CD14-positive monocyte (primary cell): ENCODE results near the gene UNKL. TPM values are rescaled to one million over a fixed set of nuclear protein-coding genes. Genes with fewer than 3 reads are reported as not detected.

ENCODE experiments used
- DNase-seq, 3 donors: peaks; one replicate each; pipeline ENCODE4 v3.0.0-alpha.2; 2011 to 2022
- H2AFZ ChIP-seq: 2 replicates; pipeline ENCODE4 v1.6.0; 2012; ENCODE audit warnings: mild to moderate bottlenecking, low read depth, low read length, inconsistent platforms; ENCODE audit not compliant: insufficient read depth, poor library complexity, severe bottlenecking
- H3K27ac ChIP-seq, 2 donors: 1 replicate in 1 of 2; 2 replicates in 1 of 2; pipeline ENCODE4 v1.5.1; 2012 to 2013; ENCODE audit warnings: low read length in 2 of 2, control low read depth in 1 of 2, inconsistent platforms in 1 of 2, low read depth in 1 of 2, mild to moderate bottlenecking in 1 of 2
- H3K27me3 ChIP-seq, 2 donors: one replicate each; pipeline versions ENCODE4 v1.6.0 to v1.6.1; 2011 to 2013; ENCODE audit warnings: low read length in 2 of 2; ENCODE audit not compliant: control insufficient read depth in 2 of 2, insufficient read depth in 2 of 2
- H3K36me3 ChIP-seq, 2 donors: replicated peaks in 1 of 2; 1 replicate in 1 of 2; 2 replicates in 1 of 2; pipeline versions ENCODE4 v1.5.1 to v1.6.1; 2012 to 2013; ENCODE audit warnings: low read length in 2 of 2, control low read depth in 1 of 2, inconsistent platforms in 1 of 2, mild to moderate bottlenecking in 1 of 2; ENCODE audit not compliant: insufficient read depth in 2 of 2, control insufficient read depth in 1 of 2
- H3K4me1 ChIP-seq, 2 donors: 1 replicate in 1 of 2; 2 replicates in 1 of 2; pipeline versions ENCODE4 v1.5.1 to v1.6.1; 2012 to 2013; ENCODE audit warnings: low read length in 2 of 2, control low read depth in 1 of 2, inconsistent platforms in 1 of 2, mild to moderate bottlenecking in 1 of 2, moderate library complexity in 1 of 2; ENCODE audit not compliant: insufficient read depth in 2 of 2, control insufficient read depth in 1 of 2
- H3K4me2 ChIP-seq: replicated peaks from 2 replicates; pipeline ENCODE3; 2012; ENCODE audit warnings: low read length, moderate library complexity, mild to moderate bottlenecking; ENCODE audit not compliant: poor library complexity, severe bottlenecking; ENCODE audit errors: extremely low read depth
- H3K4me3 ChIP-seq, 3 experiments: fragments of 200-600 bp in 1 of 3; sonication (generic) in 1 of 3; replicated peaks in 1 of 3; 1 replicate in 2 of 3; 2 replicates in 1 of 3; pipeline ENCODE4 v1.5.1; 2011 to 2013; ENCODE audit warnings: low read length in 3 of 3, mild to moderate bottlenecking in 3 of 3, control low read depth in 2 of 3, low read depth in 2 of 3, inconsistent platforms in 1 of 3, moderate library complexity in 1 of 3
- H3K79me2 ChIP-seq: 2 replicates; pipeline ENCODE4 v1.6.0; 2012; ENCODE audit warnings: mild to moderate bottlenecking, control low read depth, inconsistent platforms, low read length, moderate library complexity; ENCODE audit not compliant: insufficient read depth
- H3K9ac ChIP-seq: 2 replicates; pipeline ENCODE4 v1.6.0; 2017; ENCODE audit warnings: low read length, mild to moderate bottlenecking; ENCODE audit not compliant: insufficient read depth, poor library complexity, severe bottlenecking
- H3K9me3 ChIP-seq, 2 donors: replicated peaks in 1 of 2; 1 replicate in 1 of 2; 2 replicates in 1 of 2; pipeline versions ENCODE4 v1.5.1 to v1.6.1; 2012 to 2013; ENCODE audit warnings: low read length in 2 of 2, control low read depth in 1 of 2; ENCODE audit not compliant: control insufficient read depth in 1 of 2, insufficient read depth in 1 of 2
- H4K20me1 ChIP-seq: 2 replicates; pipeline ENCODE4 v1.6.0; 2012; ENCODE audit warnings: mild to moderate bottlenecking, low read length, control low read depth, moderate library complexity; ENCODE audit not compliant: insufficient read depth
- H3K27ac Mint-ChIP-seq, 7 donors: one replicate each; pipeline ENCODE4 v1.8.0; 2020; ENCODE audit warnings: mild to moderate bottlenecking in 7 of 7, mixed read lengths in 7 of 7, moderate library complexity in 6 of 7, inconsistent platforms in 2 of 7
- H3K27me3 Mint-ChIP-seq, 3 donors: one replicate each; pipeline ENCODE4 v1.8.0; 2021 to 2022; ENCODE audit warnings: low read depth in 3 of 3, mild to moderate bottlenecking in 3 of 3, mixed read lengths in 3 of 3, moderate library complexity in 3 of 3, inconsistent platforms in 1 of 3
- H3K36me3 Mint-ChIP-seq, 2 donors: one replicate each; pipeline ENCODE4 v1.8.0; 2020; ENCODE audit warnings: mixed read lengths in 2 of 2, inconsistent platforms in 1 of 2, mild to moderate bottlenecking in 1 of 2
- H3K4me1 Mint-ChIP-seq: one replicate; pipeline ENCODE4 v1.8.0; 2020; ENCODE audit warnings: mild to moderate bottlenecking, mixed read lengths
- H3K4me3 Mint-ChIP-seq, 2 donors: one replicate each; pipeline ENCODE4 v1.8.0; 2020; ENCODE audit warnings: mild to moderate bottlenecking in 2 of 2, mixed read lengths in 2 of 2, moderate library complexity in 1 of 2
- H3K9me3 Mint-ChIP-seq, 7 donors: one replicate each; pipeline ENCODE4 v1.8.0; 2020 to 2022; ENCODE audit warnings: mixed read lengths in 7 of 7, mild to moderate bottlenecking in 6 of 7, moderate library complexity in 6 of 7, inconsistent platforms in 2 of 7
- CTCF ChIP-seq: fragments of 200-600 bp; IDR thresholded peaks from one replicate; pipeline ENCODE4 v1.8.0; 2022; ENCODE audit warnings: antibody characterized with exemption, mild to moderate bottlenecking
- WGBS: methylation state at CpG from one replicate; pipeline ENCODE4 v1.1.5; 2013; ENCODE audit warnings: missing lambda C conversion rate; ENCODE audit not compliant: insufficient coverage; 5-methylcytosine and 5-hydroxymethylcytosine counted together
- intact Hi-C, 2 donors: fragments of 100-400 bp; cut with micrococcal nuclease; formaldehyde crosslinking; loops; one replicate each; pipeline versions ENCODE4 v1.15.0 to v1.15.1; 2023
- polyA plus RNA-seq, 3 donors: library from polyadenylated mRNA; depleted of rRNA in 1 of 3; unstranded in 2 of 3; stranded (reverse) in 1 of 3; fragments of 300-500 nt in 2 of 3; fragments of >200 nt in 1 of 3; fragmentation: Illumina TruSeq in 2 of 3; gene quantifications; 1 replicate in 2 of 3; 2 replicates in 1 of 3; pipeline ENCODE4 v1.2.3, GENCODE V29; 2012 to 2021

UNKL gene
- polyA plus RNA-seq, 3 donors, result 1.2 to 19.9 (median 2.2) TPM

GRCh38 chr16:1449201-1449788, 34.8 kb upstream of the UNKL start:
- Histone ChIP-seq H3K4me1 (no peaks in the 10 kb centered on the region), H3K9ac (no peak overlapping the region), H4K20me1 (peaks cover 37% of the 10 kb centered on the region), H3K4me3 (no peak overlapping the region), H3K79me2 (no peaks in the 10 kb centered on the region), H3K27ac (no peak overlapping the region), H3K9me3 (no peaks in the 10 kb centered on the region), H2AFZ (no peak overlapping the region), H3K36me3 (peaks cover 87% of the 10 kb centered on the region in 2 donors), H3K27me3 (no peaks in the 10 kb centered on the region), H3K4me2 (no peak overlapping the region)
- H3K4me3 Mint-ChIP-seq, result no peak overlapping the region
- no peak for DNase-seq
- intact Hi-C loops, result no loop called here
- no peak for TF ChIP-seq CTCF
- WGBS, result 99% methylated on average over 21 of the region's 25 CpGs
- H3K36me3 Mint-ChIP-seq, result peaks cover 58 to 76% of the 10 kb centered on the region in 2 donors
- H3K4me1 Mint-ChIP-seq, result no peaks in the 10 kb centered on the region
- no peak overlapping the region for H3K27ac Mint-ChIP-seq
- H3K27me3 Mint-ChIP-seq, result peaks cover 0 to 1% (median 0%) of the 10 kb centered on the region in 3 donors
- no peaks in the 10 kb centered on the region for H3K9me3 Mint-ChIP-seq

- no peaks in the 10 kb centered on the region for H3K4me1 Mint-ChIP-seq
- Histone ChIP-seq H3K4me1 (no peaks in the 10 kb centered on the region), H3K9ac (no peak overlapping the region), H3K4me2 (no peak overlapping the region), H3K9me3 (no peaks in the 10 kb centered on the region), H3K27ac (no peak overlapping the region), H4K20me1 (peaks cover 32% of the 10 kb centered on the region), H3K79me2 (no peaks in the 10 kb centered on the region), H3K36me3 (peaks cover 80% of the 10 kb centered on the region in 2 donors), H2AFZ (no peak overlapping the region), H3K4me3 (no peak overlapping the region), H3K27me3 (no peaks in the 10 kb centered on the region)
- intact Hi-C loops, result no loop called here
- H3K36me3 Mint-ChIP-seq, result peaks cover 51 to 69% of the 10 kb centered on the region in 2 donors
- DNase-seq, result no peak
- H3K27ac Mint-ChIP-seq, result peak overlapping the region in 1 of 7 donors; percentile 37
- peaks cover 0 to 1% (median 0%) of the 10 kb centered on the region in 3 donors for H3K27me3 Mint-ChIP-seq
- WGBS, result 95% methylated on average over 23 of the region's 30 CpGs
- H3K4me3 Mint-ChIP-seq, result no peak overlapping the region
- no peak for TF ChIP-seq CTCF
- no peaks in the 10 kb centered on the region for H3K9me3 Mint-ChIP-seq
Measured at GRCh38 chr16:1448536-1449116, 34.1 kb upstream of the UNKL start.
